ENCODE data around the gene FGF12.

- no peak for TF ChIP-seq FOXM1 (IDR thresholded peaks at IDR 0.05; ENCODE audit: borderline replicate concordance)
- no peak for TF ChIP-seq ELF4 (IDR thresholded peaks at IDR 0.05)
- TF ChIP-seq SP1 (IDR thresholded peaks at IDR 0.05) = no peak
- no peak for TF ChIP-seq BHLHE40 (IDR thresholded peaks at IDR 0.05; ENCODE audit: borderline replicate concordance)
- no peak for TF ChIP-seq NFRKB (IDR thresholded peaks at IDR 0.05)
- no peak for TF ChIP-seq TARDBP (IDR thresholded peaks at IDR 0.05)
Measured at GRCh38 chr3:192129586-192129985, 597.8 kb downstream of the FGF12 start.
